ENCODE results near the gene DAPK2.

The DAPK2 gene

DNA sequence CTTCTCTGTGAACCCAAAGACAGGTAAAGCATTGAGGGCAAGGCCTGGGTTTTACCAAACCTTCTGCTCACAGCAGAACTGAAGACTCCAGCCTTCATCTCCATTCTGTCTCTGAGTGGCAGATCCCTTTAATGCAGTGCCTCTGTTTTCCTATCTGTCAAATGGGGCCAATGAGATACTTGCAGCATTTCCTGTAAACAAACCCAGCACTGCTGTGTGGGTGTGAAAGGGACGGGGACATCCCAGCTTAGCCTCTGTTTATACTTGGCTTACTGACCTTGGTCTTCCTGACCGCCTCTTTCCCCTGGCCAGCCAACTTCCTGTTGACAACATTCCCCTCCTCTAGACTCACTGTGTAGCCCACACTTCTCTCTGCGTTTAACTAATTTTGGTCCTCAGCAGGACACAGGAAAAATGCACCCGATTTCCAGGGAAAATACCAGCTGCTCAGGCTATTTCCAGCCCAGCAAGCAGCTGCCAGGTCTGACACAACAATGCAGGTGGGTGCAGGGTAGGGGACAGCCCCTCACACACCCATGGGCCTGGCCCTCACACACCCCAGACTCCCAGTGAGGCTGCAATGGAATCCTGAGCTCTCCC, 106.7 kb downstream of the DAPK2 start:
- no peak for TF ChIP-seq CTCF (conservative IDR thresholded peaks at IDR 0.05; ENCODE audit: low read depth, low read length)
- DNase-seq (ENCODE audit: low read depth) = peak; percentile 92
- H3K4me3 ChIP-seq (ENCODE audit: low read depth, low read length) = no peak overlapping the region

GRCh38 chr15:63938486-63939061, 107.7 kb downstream of the DAPK2 start:
- no peak overlapping the region for H3K4me3 ChIP-seq (ENCODE audit: low read depth, low read length)
- no peak for TF ChIP-seq CTCF (conservative IDR thresholded peaks at IDR 0.05; ENCODE audit: low read depth, low read length)
- DNase-seq (ENCODE audit: low read depth) = no peak

DNA sequence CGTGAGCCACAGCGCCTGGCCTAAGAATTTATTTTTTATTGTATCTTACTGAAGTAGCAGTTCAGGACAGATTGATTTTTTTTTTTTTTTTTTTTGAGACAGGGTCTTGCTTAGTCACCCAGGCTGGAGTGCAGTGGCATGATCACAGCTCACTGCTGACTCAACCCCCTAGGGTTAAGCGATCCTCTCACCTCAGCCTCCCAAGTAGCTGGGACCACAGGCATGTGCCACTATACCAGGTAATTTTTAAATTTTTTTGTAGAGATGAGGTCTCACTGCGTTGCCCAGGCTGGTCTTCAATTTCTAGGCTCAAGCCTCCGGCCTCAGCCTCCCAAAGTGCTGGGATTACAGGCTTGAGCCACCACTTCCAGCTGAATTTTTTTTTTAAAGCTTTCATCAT, 112.8 kb downstream of the DAPK2 start:
- no peak for TF ChIP-seq CTCF (conservative IDR thresholded peaks at IDR 0.05; ENCODE audit: low read depth, low read length)
- no peak overlapping the region for H3K4me3 ChIP-seq (ENCODE audit: low read depth, low read length)
- no peak for DNase-seq (ENCODE audit: low read depth)

DNA sequence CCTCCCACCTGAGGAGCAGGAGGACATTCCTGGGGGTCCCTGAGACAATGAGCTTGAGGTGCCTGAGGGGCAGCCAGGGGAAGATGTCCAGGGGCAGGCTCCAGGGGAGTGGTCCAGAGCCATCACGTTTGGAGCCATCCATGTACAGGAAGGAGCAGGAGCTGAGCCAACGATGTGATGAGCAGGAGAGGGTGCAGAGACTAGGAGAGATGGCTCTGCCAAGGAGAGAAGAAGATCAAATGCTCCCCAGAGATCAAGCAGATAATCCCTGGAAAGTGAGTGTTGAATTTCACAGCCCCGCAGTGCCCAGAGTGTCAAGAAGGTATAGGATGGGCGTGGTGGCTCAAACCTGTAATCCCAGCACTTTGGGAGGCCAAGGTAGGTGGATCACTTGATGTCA, 114.7 kb downstream of the DAPK2 start:
- DNase-seq (ENCODE audit: low read depth) = no peak
- no peak overlapping the region for H3K4me3 ChIP-seq (ENCODE audit: low read depth, low read length)
- no peak for TF ChIP-seq CTCF (conservative IDR thresholded peaks at IDR 0.05; ENCODE audit: low read depth, low read length)

GRCh38 chr15:63930034-63930433, 116.3 kb downstream of the DAPK2 start:
- no peak for DNase-seq (ENCODE audit: low read depth)
- TF ChIP-seq CTCF (conservative IDR thresholded peaks at IDR 0.05; ENCODE audit: low read depth, low read length) = no peak

GRCh38 chr15:63928185-63928842, 118.0 kb downstream of the DAPK2 start:
- H3K4me3 ChIP-seq (ENCODE audit: low read depth, low read length) = no peak overlapping the region
- TF ChIP-seq CTCF (conservative IDR thresholded peaks at IDR 0.05; ENCODE audit: low read depth, low read length) = no peak
- no peak for DNase-seq (ENCODE audit: low read depth)

More at GRCh38 chr15:63930034-63930433, 116.3 kb downstream of the DAPK2 start:
- no peak overlapping the region for H3K4me3 ChIP-seq (ENCODE audit: low read depth, low read length)
